ENCODE results near the gene SSBP4. TPM values are rescaled to one million over a fixed set of nuclear protein-coding genes. Genes with fewer than 3 reads are reported as not detected.

SSBP4 gene
- total and polyA plus RNA-seq, 2 donors (not counting 3 experiments of a cell fraction or from before 2014, with no cell fraction given), result 89.6 to 151 TPM

DNA sequence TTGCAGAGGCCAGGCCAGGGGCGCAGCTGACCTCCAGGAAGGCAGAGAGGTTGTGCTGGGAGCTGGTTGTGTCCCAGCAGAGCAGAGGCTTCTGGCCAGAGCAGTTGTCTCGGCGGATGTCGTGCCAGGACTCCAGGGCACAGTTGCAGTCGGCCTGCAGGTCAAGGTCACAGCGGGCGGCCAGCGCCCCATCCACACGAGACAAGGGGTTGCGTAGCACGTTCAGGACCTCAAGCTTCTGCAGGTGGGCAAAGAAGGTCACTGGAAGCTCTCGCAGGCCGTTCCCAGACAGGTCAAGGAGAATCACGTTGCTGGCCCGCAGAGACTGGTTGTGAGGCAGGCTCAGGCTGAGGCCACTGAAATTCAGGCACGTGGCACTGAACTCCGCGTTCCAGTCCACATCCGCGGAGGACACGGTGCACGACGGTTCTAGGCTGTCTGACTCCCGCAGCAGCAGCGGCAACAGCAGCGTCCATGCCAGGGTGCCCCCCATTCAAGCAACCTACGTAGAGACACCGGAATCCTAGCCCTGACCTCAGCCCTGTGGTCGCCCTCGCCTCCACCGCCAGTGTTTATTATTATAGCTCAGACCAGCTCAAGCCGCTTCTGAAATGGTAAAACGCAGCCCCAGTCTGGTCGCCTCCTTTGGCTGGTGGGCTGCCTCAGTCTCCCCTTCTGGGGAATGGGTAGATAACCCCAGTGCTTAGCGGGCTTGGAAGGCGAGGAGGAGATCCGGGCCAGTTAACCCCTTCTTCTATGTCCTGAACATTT, 22.5 kb upstream of the SSBP4 start:
- ChIA-PET CTCF (interaction anchor here (0.8 to 3.0 kb wide), 3 partner anchors 9 to 117 kb away, joined by 3 to 7 read pairs (median 3); no protein-coding TSS in a partner anchor), POLR2A (interaction anchor here (1.4 kb wide), 1 partner anchor 11 kb away, joined by 3 read pairs; the partner anchor contains the start of gene GDF15)
- H3K4me2 ChIP-seq (ENCODE audit: insufficient read depth, low read length), result no peak overlapping the region
- no peaks in the 10 kb centered on the region for H3K9me1 ChIP-seq (replicated peaks; ENCODE audit: control insufficient read depth, extremely low read depth, insufficient read depth, low read length)
- H3K27me3 ChIP-seq (ENCODE audit: control insufficient read depth in 2 of 2, insufficient read depth in 2 of 2, low read length in 2 of 2), result no peaks in the 10 kb centered on the region
- H3K9me3 ChIP-seq (replicated peaks; ENCODE audit: control insufficient read depth, insufficient read depth, low read length), result no peaks in the 10 kb centered on the region
- H2AFZ ChIP-seq (ENCODE audit: low read depth, low read length), result no peak overlapping the region
- DNase-seq (ENCODE audit: low read depth, low spot score), result no peak
- H3K79me2 ChIP-seq (ENCODE audit: control insufficient read depth, insufficient read depth, low read length), result no peaks in the 10 kb centered on the region
- TF ChIP-seq POLR2AphosphoS5 (IDR thresholded peaks at IDR 0.05; ENCODE audit: insufficient read depth, low read depth, low read length), result no peak
- no TSS peak for BruUV-seq (replicated peaks)
- H3K9ac ChIP-seq (replicated peaks; ENCODE audit: extremely low read depth, insufficient read depth, low read length), result no peak overlapping the region
- H3K4me3 ChIP-seq (replicated peaks in 1 of 3; ENCODE audit: insufficient read depth in 1 of 3, low read depth in 1 of 3, low read length in 3 of 3), result no peak overlapping the region
- H3K36me3 ChIP-seq (ENCODE audit: control insufficient read depth in 2 of 2, extremely low read depth in 1 of 2, insufficient read depth in 2 of 2, low read length in 2 of 2), result no peaks in the 10 kb centered on the region
- FAIRE-seq, result no peak
- H3K4me1 ChIP-seq (ENCODE audit: control insufficient read depth, extremely low read depth, insufficient read depth, low read length), result peaks cover 6% of the 10 kb centered on the region
- intact Hi-C loops (cut with micrococcal nuclease) (no loop called here), dilution Hi-C loops (cut with MboI; ENCODE audit: extremely low pct_ligation_motif_present, low sequenced_read_pairs) (no loop called here)
- H4K20me1 ChIP-seq (replicated peaks; ENCODE audit: control insufficient read depth, extremely low read depth, insufficient read depth, low read length), result no peaks in the 10 kb centered on the region
- H3K27ac ChIP-seq (ENCODE audit: insufficient read depth, low read depth, low read length), result no peak overlapping the region

GRCh38 chr19:18397242-18398202, 21.7 kb upstream of the SSBP4 start, which contains the start of gene LRRC25:
Gene LRRC25, minus strand, starts transcription at chr19:18397622. Its CDS starts 659 bp downstream, at chr19:18396963.
- H3K9ac ChIP-seq (replicated peaks; ENCODE audit: extremely low read depth, insufficient read depth, low read length), result no peak within 1 kb of the TSS
- no peaks in the 10 kb centered on the region for H3K9me1 ChIP-seq (replicated peaks; ENCODE audit: control insufficient read depth, extremely low read depth, insufficient read depth, low read length)
- no peaks in the 10 kb centered on the region for H3K79me2 ChIP-seq (ENCODE audit: control insufficient read depth, insufficient read depth, low read length)
- intact Hi-C loops (cut with micrococcal nuclease) (no loop called here), dilution Hi-C loops (cut with MboI; ENCODE audit: extremely low pct_ligation_motif_present, low sequenced_read_pairs) (no loop called here)
- no peak within 1 kb of the TSS for H2AFZ ChIP-seq (ENCODE audit: low read depth, low read length)
- peaks cover 3% of the 10 kb centered on the region for H3K4me1 ChIP-seq (ENCODE audit: control insufficient read depth, extremely low read depth, insufficient read depth, low read length)
- ChIA-PET POLR2A (interaction anchor here (1.1 to 1.4 kb wide), 2 partner anchors 11 to 12 kb away, joined by 3 read pairs; partner anchors contain the start of gene GDF15), CTCF (interaction anchor here (0.5 to 3.0 kb wide), 4 partner anchors 9 to 1956 kb away, joined by 3 to 9 read pairs (median 6); partner anchors contain the start of gene GDF15)
- DNase-seq (ENCODE audit: low read depth, low spot score) (no peak), FAIRE-seq (no peak)
- no peaks in the 10 kb centered on the region for H3K36me3 ChIP-seq (ENCODE audit: control insufficient read depth in 2 of 2, extremely low read depth in 1 of 2, insufficient read depth in 2 of 2, low read length in 2 of 2)
- no peaks in the 10 kb centered on the region for H4K20me1 ChIP-seq (replicated peaks; ENCODE audit: control insufficient read depth, extremely low read depth, insufficient read depth, low read length)
- H3K9me3 ChIP-seq (replicated peaks; ENCODE audit: control insufficient read depth, insufficient read depth, low read length), result no peaks in the 10 kb centered on the region
- H3K27me3 ChIP-seq (ENCODE audit: control insufficient read depth in 2 of 2, insufficient read depth in 2 of 2, low read length in 2 of 2), result no peaks in the 10 kb centered on the region
- no peak within 1 kb of the TSS for H3K4me3 ChIP-seq (replicated peaks in 1 of 3; ENCODE audit: insufficient read depth in 1 of 3, low read depth in 1 of 3, low read length in 3 of 3)
- no peak within 1 kb of the TSS for H3K4me2 ChIP-seq (ENCODE audit: insufficient read depth, low read length)
- BruUV-seq (replicated peaks), result no TSS peak
- H3K27ac ChIP-seq (ENCODE audit: insufficient read depth, low read depth, low read length), result no peak within 1 kb of the TSS
- TF ChIP-seq POLR2A (IDR thresholded peaks at IDR 0.05; ENCODE audit: low read depth, low read length) (no peak), JUN (IDR thresholded peaks at IDR 0.05; ENCODE audit: borderline replicate concordance, insufficient read depth, insufficient read length, low read depth) (no peak), FOS (IDR thresholded peaks at IDR 0.05; ENCODE audit: borderline replicate concordance, insufficient read depth, low read length) (no peak), MAX (IDR thresholded peaks at IDR 0.05; ENCODE audit: insufficient read depth, insufficient read length) (no peak), MYC (IDR thresholded peaks at IDR 0.05; ENCODE audit: low read depth, low read length) (no peak), CTCF (IDR thresholded peaks at IDR 0.05; ENCODE audit: extremely low read depth in 1 of 2, insufficient read depth in 1 of 2, low read depth in 1 of 2, low read length in 2 of 2) (no peak), POLR2AphosphoS5 (IDR thresholded peaks at IDR 0.05; ENCODE audit: insufficient read depth, low read depth, low read length) (no peak), GATA2 (IDR thresholded peaks at IDR 0.05; ENCODE audit: insufficient read depth, insufficient read length, low read depth, low read length) (no peak)
